ENCODE data around the gene CYB561. TPM values are rescaled to one million over a fixed set of nuclear protein-coding genes. Genes with fewer than 3 reads are reported as not detected.

Gene CYB561
- total and polyA plus RNA-seq, 2 experiments from 2014 or later: 13.7 to 30.9 TPM

DNA sequence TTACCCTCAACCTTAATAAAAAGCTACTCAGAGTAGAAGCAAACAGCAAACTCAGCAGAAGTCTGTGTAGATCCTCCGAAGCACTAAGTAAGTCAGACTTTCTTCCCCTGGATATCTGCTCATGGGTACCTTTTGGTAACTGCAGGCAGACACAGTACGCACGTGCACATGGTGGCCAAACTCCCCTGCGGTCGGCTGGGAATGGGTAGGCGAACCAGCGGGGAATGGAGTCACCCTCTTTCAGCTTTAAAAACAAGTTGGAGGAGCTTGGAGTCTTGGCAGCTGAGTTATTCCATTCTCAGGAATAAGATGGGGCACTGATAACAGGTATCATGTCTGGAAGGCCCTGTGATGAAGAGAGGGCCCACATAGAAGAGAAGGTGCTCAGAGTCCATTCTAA lies 16.3 kb downstream of the CYB561 start:
- no peaks in the 10 kb centered on the region for H3K9me2 ChIP-seq (ENCODE audit: insufficient read depth)
- H3K27me3 ChIP-seq (ENCODE audit: insufficient read depth): no peaks in the 10 kb centered on the region
- TF ChIP-seq STAT1 (IDR thresholded peaks at IDR 0.05; ENCODE audit: unreplicated experiment): no peak
- TF ChIP-seq, protein P1, sequence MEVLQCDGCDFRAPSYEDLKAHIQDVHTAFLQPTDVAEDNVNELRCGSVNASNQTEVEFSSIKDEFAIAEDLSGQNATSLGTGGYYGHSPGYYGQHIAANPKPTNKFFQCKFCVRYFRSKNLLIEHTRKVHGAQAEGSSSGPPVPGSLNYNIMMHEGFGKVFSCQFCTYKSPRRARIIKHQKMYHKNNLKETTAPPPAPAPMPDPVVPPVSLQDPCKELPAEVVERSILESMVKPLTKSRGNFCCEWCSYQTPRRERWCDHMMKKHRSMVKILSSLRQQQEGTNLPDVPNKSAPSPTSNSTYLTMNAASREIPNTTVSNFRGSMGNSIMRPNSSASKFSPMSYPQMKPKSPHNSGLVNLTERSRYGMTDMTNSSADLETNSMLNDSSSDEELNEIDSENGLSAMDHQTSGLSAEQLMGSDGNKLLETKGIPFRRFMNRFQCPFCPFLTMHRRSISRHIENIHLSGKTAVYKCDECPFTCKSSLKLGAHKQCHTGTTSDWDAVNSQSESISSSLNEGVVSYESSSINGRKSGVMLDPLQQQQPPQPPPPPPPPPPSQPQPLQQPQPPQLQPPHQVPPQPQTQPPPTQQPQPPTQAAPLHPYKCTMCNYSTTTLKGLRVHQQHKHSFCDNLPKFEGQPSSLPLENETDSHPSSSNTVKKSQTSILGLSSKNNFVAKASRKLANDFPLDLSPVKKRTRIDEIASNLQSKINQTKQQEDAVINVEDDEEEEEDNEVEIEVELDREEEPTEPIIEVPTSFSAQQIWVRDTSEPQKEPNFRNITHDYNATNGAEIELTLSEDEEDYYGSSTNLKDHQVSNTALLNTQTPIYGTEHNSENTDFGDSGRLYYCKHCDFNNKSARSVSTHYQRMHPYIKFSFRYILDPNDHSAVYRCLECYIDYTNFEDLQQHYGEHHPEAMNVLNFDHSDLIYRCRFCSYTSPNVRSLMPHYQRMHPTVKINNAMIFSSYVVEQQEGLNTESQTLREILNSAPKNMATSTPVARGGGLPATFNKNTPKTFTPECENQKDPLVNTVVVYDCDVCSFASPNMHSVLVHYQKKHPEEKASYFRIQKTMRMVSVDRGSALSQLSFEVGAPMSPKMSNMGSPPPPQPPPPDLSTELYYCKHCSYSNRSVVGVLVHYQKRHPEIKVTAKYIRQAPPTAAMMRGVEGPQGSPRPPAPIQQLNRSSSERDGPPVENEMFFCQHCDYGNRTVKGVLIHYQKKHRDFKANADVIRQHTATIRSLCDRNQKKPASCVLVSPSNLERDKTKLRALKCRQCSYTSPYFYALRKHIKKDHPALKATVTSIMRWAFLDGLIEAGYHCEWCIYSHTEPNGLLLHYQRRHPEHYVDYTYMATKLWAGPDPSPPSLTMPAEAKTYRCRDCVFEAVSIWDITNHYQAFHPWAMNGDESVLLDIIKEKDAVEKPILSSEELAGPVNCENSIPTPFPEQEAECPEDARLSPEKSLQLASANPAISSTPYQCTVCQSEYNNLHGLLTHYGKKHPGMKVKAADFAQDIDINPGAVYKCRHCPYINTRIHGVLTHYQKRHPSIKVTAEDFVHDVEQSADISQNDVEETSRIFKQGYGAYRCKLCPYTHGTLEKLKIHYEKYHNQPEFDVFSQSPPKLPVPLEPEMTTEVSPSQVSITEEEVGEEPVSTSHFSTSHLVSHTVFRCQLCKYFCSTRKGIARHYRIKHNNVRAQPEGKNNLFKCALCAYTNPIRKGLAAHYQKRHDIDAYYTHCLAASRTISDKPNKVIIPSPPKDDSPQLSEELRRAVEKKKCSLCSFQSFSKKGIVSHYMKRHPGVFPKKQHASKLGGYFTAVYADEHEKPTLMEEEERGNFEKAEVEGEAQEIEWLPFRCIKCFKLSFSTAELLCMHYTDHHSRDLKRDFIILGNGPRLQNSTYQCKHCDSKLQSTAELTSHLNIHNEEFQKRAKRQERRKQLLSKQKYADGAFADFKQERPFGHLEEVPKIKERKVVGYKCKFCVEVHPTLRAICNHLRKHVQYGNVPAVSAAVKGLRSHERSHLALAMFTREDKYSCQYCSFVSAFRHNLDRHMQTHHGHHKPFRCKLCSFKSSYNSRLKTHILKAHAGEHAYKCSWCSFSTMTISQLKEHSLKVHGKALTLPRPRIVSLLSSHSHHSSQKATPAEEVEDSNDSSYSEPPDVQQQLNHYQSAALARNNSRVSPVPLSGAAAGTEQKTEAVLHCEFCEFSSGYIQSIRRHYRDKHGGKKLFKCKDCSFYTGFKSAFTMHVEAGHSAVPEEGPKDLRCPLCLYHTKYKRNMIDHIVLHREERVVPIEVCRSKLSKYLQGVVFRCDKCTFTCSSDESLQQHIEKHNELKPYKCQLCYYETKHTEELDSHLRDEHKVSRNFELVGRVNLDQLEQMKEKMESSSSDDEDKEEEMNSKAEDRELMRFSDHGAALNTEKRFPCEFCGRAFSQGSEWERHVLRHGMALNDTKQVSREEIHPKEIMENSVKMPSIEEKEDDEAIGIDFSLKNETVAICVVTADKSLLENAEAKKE (CRISPR knock-in tag; IDR thresholded peaks at IDR 0.05): no peak
- H3K4me3 Mint-ChIP-seq: no peak overlapping the region
- H3K4me1 ChIP-seq (ENCODE audit: insufficient read depth): peaks cover 30% of the 10 kb centered on the region
- H3K4me2 ChIP-seq: no peak overlapping the region
- no peaks in the 10 kb centered on the region for H3K79me2 ChIP-seq (replicated peaks; ENCODE audit: insufficient read depth)
- no peaks in the 10 kb centered on the region; the same call in 1 of the 2 replicates for H4K20me1 ChIP-seq (replicated peaks; ENCODE audit: insufficient read depth)
- peaks cover 3% of the 10 kb centered on the region; the same call in 1 of the 3 replicates for H3K36me3 Mint-ChIP-seq (ENCODE audit: low read depth)
- H3K27me3 Mint-ChIP-seq (ENCODE audit: insufficient read depth, low read depth, poor library complexity): peaks cover 6% of the 10 kb centered on the region
- H3K4me1 Mint-ChIP-seq: peaks cover 35% of the 10 kb centered on the region
- H3K4me3 ChIP-seq: no peak overlapping the region
- H3K9me3 Mint-ChIP-seq: no peaks in the 10 kb centered on the region
- H3K36me3 ChIP-seq (ENCODE audit: insufficient read depth): no peaks in the 10 kb centered on the region
- DNase-seq (ENCODE audit: low spot score) (no peak), ATAC-seq (no peak)
- no peak overlapping the region for H2AFZ ChIP-seq
- peaks cover 3% of the 10 kb centered on the region; the same call in 1 of the 2 replicates for H3F3A ChIP-seq (replicated peaks; ENCODE audit: low read depth)
- no peak overlapping the region for H3K27ac Mint-ChIP-seq
- no peak overlapping the region for H3K27ac ChIP-seq (ENCODE audit: low read depth)

DNA sequence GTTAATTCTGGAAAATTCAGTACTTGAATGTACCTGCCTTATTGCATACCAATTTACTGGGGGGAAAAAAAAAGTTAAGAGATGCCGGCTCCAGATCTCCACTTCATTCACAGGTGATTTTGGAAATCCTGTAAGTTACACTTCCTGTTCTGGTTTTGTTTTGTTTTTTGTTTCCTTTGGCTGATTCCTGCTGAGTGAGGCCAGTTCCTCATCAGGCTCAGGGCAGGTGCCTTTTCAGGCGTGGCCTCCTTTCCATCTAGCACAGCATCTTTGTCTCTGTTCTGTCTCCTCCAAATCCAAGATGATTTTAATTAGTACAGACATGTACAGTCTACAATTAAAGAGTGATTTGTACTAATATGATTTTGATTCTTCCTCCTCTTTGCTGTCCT lies 19.2 kb downstream of the CYB561 start:
- no peak overlapping the region for H3K4me3 ChIP-seq
- peaks cover 30% of the 10 kb centered on the region for H3K4me1 ChIP-seq (ENCODE audit: insufficient read depth)
- H2AFZ ChIP-seq: no peak overlapping the region
- H3K36me3 Mint-ChIP-seq (ENCODE audit: low read depth): no peaks in the 10 kb centered on the region
- H3K36me3 ChIP-seq (ENCODE audit: insufficient read depth): no peaks in the 10 kb centered on the region
- H3K4me3 Mint-ChIP-seq: no peak overlapping the region
- H3F3A ChIP-seq (replicated peaks; ENCODE audit: low read depth): peaks cover 3% of the 10 kb centered on the region; the same call in 1 of the 2 replicates
- H3K4me2 ChIP-seq: peak overlapping the region; percentile 15; the same call in 1 of the 2 replicates
- no peaks in the 10 kb centered on the region for H4K20me1 ChIP-seq (replicated peaks; ENCODE audit: insufficient read depth)
- no peak overlapping the region for H3K27ac Mint-ChIP-seq
- no peak for ATAC-seq
- H3K27me3 ChIP-seq (ENCODE audit: insufficient read depth): no peaks in the 10 kb centered on the region
- peaks cover 35% of the 10 kb centered on the region for H3K4me1 Mint-ChIP-seq
- no peaks in the 10 kb centered on the region for H3K9me3 Mint-ChIP-seq
- peaks cover 6% of the 10 kb centered on the region for H3K27me3 Mint-ChIP-seq (ENCODE audit: insufficient read depth, low read depth, poor library complexity)
- no peak for DNase-seq (ENCODE audit: low spot score)
- H3K9me2 ChIP-seq (ENCODE audit: insufficient read depth): no peaks in the 10 kb centered on the region
- H3K79me2 ChIP-seq (replicated peaks; ENCODE audit: insufficient read depth): no peaks in the 10 kb centered on the region
- H3K27ac ChIP-seq (ENCODE audit: low read depth): no peak overlapping the region
- no peak for TF ChIP-seq EZH2phosphoT487 (IDR thresholded peaks at IDR 0.05; ENCODE audit: unreplicated experiment)
- TF ChIP-seq NANOG (IDR thresholded peaks at IDR 0.05; ENCODE audit: borderline replicate concordance): no peak
- TF ChIP-seq CREB1 (CRISPR knock-in tag; IDR thresholded peaks at IDR 0.05; ENCODE audit: low read depth): no peak
- TF ChIP-seq JUNB (IDR thresholded peaks at IDR 0.05; ENCODE audit: unreplicated experiment): no peak
- TF ChIP-seq, protein P1 (CRISPR knock-in tag; IDR thresholded peaks at IDR 0.05): no peak
- TF ChIP-seq ZNF114 (CRISPR knock-in tag; IDR thresholded peaks at IDR 0.05): no peak

All from GM23338 (cell line).